SIG-M5 (cell line): ENCODE results near the gene TTC34.
"Not testable (repeated sequence)": the region's sequence is repeated elsewhere in the genome, so short reads cannot be mapped to it uniquely, and the experiment has no call there.

Source experiments
- DNase-seq: peaks from one replicate; lab custom pipeline; 2025; lab: John Stamatoyannopoulos, UW

Gene TTC34

DNA sequence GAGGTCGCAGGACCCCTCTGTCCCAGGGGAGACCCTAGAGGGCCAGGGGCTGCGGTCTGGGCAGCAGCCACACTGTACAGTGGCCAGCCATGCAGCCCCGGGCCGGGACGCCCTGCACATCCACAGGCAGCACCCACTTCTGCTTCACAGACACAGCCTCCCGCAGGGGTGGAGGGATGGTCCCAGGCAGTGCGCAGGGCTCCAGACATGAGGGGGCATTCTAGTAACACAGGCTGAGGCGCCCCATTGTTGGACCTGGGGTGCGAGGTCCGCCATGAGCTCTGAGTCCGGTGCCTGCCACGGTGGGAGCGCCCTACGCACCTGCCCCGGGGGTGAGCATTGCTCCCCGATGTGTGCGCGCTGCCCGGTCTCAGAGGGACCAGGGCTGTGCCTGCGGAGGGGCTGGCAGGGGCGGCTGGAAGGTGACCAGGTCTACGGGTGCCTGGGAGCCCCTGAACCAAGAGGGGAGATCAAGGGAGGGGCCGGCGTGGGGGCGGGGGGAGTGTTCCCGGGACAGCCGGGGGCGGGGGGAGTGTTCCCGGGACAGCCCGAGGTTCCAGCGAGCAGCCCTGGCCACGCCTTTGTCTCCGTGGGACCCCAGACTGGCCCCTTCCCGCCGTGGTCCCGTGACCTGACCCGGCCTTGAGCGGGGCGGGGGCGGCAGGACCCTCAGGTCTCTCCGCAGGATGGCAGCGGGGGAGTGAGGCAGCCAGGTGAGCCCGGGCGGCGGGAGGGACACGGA, 173.1 kb downstream of the TTC34 start:
- DNase-seq = no peak

DNA sequence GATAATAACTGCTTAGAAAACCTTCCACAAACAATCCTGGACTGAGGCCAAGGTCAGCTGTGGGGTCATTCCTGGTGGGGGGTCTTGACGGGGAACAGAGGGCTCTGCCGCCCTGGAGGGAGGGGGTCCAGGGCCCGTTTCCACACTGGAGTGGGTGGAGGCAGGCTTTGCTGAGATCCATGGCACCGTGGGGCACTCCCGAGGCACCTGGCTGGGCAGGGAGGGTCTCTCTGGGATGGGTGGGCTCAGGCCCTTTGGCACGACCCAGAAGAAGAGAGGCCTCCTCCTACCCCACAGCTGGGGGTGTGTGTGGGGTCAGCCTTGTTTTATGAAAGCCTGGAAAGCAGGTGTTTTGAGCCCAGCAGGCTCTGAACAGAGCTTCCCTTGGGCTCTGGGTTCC, 173.7 kb downstream of the TTC34 start:
- no peak for DNase-seq

DNA sequence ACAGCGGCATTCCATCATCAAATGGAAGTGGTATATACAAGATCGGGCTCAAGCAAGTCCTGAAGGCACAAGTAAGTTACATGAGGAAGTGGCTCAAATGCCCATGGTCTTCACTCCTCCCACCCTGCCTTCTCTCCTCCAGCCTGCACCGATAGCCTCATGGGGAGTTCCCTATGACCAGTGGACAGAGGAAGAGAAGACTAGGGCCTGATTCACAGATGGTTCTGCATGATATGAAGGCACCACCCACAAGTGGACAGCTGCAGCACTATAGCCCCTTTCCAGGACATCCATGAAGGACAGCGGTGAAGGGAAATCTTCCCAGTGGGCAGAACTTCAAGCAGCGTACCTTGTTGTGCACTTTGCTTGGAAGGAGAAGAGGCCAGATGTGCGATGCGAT, 175.7 kb downstream of the TTC34 start:
- DNase-seq = not testable (repeated sequence)

DNA sequence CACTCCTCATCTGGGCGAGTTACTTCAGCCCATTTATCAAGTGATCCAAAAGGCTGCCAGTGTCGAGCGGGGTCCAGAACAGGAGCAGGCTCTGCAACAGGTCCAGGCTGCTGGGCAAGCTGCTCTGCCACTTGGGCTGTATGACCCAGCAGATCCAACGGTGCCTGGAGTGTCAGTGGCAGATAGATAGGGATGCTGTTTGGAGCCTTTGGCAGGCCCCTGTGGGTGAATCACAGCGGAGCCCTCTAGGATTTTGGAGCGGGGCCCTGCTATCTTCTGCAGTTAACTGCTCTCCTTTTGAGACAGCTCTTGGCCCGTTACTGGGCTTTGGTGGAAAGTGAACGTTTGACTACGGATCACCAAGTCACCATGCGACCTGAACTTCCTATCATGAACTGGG, 176.2 kb downstream of the TTC34 start:
- no peak for DNase-seq

DNA sequence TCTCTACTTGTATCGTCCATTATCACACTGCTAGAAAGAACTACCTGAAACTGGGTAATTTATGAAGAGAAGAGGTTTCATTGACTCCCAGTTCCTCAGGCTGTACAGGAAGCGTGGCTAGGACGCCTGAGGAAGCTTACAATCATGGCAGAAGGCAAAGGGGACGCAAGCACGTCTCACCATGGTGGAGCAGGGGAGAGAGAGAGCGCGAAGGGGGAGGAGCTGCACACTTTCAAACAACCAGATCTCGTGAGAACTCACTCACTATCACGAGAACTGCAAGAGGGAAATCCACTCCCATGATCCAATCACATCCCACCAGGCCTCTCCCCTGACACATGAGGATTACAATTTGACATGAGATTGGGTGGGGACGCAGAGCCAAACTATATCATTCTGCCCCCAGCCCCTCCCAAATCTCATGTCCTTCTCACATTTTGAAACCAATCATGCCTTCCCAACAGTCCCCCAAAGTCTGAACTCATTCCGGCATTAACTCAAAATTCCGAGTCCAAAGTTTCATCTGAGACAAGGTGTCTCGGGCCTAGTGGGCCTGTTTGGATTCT, 176.7 kb downstream of the TTC34 start:
- no peak for DNase-seq

DNA sequence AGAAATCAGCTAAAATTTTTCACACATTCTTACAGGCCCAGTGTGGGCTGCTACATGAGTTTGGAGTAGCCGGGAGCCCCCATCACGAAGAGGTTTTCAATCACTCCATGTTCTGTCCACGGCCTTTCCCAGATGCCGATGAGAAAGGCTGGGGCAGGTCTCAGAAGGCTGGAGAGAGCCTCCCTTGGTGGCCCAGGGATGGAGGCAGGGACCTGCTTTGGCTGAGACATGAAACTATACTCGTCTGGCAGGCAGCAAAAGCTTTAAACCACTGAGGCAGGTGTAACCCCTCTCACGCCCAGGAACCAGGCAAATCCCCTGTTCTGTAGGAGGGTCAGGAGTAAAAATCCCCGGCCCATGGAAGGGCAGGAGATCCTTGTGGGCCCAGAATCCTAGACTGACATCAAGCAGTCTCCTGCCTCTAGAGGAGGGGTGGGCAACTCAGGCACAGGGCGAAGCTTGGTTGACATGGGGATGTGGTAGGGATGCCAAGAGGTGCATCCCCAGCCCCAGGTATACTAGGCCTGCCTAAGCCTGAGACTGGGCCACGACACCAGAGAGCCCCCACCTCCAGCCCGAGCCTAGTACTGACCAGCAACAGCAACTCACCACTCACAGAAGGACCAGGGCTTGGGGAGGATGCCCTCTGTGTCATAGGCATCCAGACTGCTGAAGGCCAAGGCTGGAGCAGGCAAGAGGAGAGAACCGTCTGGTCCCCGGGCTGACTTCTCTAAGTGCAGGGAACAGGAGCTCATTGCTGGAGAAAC, 177.7 kb downstream of the TTC34 start:
- DNase-seq = no peak

DNA sequence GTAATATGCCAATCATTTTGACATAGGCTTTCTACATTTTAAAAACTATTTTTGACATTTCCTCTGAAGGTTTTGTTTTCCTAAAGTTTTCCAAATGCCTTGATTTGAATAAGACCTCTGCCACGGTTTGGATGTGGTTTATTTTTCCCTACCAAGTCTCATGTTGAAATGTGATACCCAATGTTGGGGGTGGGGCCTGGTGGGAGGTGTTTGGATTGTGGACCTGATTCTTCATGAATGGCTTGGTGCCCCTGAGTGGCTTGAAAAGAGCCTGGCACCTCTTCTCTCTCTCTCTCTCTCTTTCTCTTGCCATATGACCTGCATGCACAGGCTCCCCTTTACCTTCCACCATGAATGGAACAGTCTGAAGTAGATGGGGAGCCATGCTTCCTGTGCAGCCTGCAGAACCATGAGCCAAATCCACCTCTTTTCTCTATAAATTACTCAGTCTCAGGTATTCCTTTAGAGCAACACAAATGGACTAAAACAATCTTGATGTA, 183.5 kb downstream of the TTC34 start:
- no peak for DNase-seq

DNA sequence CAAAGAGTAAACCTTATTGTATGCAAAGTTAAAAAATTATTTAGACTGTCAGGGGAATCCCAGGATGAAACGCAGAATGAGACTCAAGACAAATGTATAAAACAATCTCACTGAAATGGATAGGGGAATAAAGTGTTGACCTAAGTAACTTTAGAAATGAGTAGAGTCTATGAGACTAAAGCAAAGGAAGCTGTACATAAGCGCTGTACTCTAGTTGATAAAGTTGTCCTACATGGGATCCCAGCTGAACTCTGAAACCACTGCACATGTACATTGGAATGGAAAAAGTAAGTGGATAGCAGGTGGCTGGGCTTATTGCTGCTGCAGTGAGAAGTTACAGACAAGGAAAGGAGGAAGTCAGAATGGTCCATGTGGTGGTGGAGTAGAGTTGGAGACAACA, 187.3 kb downstream of the TTC34 start:
- DNase-seq = no peak

DNA sequence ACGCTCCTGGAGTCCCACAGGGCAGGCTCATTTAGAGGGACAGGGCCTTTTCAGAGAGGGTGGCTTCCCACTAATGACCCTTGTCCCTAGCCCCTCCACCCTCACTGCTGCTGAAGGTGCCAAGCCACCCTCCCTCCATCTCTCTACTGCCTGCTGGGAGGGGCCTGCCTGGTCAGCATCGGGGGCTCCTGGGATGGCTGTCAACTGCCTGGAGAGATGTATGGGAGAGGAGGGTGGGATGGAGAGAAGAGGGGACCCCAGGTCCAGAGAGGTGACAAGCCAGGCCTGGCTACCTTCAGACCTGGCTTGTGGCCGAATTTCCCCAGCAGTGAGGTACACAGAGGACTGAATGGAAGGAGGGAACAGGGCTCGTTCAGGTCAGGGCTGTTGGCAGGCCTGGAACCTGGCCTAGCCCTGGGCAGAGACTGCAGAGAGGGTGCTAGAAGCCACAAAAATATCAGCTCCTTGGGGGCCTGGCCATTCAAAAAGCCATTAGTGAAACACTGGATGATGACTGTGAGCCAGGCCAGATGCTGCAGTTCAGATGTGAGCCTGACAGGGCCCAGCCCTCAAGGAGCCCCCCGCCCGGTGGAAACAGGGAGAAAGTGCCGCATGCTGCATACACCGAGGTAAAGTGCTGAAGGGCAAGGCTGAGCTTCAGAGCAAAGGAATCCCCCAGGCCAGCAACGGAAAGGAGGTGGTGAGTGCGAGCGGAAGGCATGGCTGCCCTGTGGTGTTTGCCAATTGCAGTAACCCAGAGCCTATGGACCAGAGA, 188.7 kb downstream of the TTC34 start:
- DNase-seq = no peak

DNA sequence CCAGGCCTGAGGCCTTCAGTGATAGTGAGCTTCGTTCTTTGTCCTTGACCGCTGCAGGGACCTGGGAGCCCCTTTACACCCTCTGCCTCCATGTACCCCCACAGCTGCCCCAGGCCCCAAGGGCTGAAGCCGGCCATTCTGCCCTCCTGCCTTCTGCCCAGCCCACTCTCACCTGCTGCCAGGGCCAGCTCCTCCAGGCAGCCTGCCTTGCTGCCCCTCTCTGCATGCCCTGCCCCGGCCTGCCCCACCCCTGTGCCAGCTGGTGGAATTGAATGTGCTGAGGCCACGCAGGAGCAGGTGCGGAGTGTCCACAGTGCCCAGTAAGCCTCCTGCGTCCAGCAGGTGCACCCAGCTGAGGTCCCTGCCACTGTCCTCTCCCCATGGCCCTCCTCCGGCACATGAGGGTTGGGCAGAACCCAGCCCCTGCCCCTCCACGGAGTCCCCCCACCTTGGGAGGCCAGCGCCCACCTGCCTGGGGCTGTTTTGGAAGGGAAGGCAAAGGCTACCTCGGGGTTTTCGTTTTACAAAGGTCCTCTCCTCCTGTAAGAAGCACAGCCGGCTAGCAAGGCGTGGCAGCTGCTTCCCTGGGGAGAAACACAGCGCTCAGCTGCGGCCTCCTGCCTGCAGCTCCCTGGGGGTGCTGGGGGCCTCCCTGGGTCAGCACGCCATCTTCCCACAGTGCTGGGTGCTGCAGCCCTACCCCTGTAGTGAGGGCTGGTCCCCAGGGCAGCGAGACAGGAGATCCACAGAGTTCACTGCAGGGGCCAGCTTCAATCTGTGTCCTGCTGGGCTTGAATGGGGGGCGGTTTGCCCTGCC, 189.7 kb downstream of the TTC34 start:
- DNase-seq = no peak

DNA sequence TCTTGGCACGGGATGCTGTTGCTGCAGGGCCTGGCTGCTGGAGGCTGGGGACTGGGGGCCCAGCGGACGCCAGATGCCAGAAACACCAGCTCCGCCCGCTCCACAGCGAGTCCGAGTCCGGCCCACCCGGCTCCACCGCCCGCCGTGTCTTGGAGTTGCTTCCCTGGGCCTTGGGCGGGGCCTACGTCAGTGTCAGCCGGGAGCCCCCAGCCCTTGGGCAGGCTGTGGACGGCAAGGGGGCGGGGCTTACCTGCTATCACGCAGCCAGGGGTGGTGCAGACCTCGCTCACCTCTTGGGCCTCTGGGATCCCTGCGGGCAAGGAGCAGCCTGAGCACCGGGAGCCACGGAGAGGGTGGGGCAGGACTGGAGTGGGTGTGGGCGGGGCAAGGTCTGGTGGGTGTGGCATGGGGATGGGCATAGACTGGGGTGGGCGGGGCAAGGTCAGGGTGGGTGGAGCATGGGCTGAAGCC, 190.4 kb downstream of the TTC34 start:
- no peak for DNase-seq

DNA sequence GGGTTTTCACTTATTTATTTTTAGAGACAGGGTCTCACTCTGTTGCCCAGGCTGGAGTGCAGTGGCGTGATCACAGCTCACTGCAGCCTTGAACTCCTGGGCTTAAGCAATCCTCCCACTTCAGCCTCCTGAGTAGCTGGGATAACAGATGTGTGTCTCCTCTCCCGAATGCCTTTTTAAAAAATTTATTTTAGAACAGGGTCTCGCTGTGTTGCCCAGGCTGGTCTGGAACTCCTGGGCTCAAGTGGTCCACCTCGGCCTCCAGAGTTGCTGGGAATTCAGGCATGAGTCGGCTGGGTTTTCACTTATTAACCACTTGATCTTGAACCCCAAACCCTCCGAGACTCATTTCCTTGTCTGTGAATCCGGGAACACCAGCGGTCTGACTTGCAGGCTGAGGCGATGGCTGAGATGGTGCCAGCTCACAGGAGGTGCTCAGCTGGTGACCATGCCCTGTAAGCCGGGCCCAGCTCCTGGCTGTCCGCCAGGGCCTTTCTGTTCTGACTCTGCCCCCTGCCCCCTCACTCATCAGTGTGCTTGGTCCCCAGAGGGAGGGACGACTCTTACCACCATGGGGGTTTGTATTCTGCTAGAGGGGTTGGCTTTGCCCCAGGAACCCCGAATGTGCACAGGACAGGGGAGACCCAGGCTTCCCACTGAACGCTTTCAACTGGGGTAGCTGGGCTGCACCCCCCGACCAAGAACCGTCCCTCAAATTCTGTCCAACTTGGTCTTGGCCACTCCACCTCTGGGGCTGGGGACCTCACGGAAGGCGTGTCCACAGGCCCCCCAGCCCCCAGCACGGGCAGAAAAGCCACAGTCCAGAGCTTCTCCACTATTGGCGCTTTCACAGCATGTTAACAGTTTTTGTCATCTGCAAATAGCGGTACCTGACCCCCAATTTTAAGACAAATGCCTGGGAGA, 191.2 kb downstream of the TTC34 start:
- no peak for DNase-seq

DNA sequence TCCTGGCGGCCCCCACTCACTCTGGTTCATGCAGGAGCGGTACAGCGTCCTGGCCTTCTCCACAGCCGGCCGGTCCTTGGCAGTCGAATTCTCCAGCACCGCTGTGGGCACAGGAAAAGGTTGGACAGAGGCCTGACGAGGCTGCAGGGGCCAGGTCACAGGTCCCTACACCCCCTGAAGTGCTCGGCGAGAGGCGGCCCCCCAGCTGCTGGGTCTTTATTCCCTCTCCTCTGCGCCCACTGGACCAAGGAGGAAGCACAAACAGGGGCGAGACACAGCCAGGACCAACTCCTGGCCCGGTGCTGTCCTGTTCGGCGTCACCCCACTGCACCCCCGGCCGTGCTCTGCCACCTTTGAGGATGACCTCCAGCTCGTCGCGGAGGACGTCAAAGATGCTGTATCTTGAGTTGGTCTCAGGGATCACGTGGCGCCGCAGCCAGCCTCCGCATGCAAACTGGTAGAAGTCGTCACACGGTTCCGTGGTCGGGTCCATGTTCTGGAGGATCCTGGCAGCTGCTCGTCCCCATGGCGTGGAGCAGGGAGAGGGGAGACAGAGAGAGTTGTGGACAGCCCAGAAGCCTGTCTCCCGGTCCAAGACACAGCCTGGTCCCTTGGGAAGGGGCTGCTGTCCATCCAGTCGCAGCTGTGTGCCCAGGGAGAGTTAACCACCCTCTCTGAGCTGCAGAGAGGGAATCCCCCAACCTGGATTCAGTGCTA, 192.0 kb downstream of the TTC34 start:
- no peak for DNase-seq

DNA sequence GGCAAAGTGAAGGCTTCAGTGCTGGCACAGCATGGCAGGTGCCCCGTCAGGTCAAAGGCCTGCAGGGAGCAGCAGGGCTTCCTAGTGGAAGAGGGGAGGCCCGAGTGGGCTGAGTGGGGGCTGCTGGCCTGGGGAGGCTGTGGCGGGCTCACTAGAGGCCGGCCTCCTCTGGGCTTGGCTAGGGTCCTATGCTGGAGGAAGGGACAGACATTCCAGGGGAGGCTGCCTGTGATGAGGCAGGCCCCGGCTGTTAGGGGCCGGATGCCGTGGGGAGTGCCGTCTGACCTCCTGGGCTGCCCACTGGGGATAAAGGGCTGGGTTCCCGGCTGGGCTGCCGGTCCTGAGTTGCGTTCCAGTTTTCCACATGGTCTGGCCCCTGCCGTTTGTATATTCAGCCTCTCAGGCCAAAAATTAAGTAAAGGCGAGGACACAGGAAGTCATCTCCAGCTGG, 193.8 kb downstream of the TTC34 start:
- DNase-seq = no peak

DNA sequence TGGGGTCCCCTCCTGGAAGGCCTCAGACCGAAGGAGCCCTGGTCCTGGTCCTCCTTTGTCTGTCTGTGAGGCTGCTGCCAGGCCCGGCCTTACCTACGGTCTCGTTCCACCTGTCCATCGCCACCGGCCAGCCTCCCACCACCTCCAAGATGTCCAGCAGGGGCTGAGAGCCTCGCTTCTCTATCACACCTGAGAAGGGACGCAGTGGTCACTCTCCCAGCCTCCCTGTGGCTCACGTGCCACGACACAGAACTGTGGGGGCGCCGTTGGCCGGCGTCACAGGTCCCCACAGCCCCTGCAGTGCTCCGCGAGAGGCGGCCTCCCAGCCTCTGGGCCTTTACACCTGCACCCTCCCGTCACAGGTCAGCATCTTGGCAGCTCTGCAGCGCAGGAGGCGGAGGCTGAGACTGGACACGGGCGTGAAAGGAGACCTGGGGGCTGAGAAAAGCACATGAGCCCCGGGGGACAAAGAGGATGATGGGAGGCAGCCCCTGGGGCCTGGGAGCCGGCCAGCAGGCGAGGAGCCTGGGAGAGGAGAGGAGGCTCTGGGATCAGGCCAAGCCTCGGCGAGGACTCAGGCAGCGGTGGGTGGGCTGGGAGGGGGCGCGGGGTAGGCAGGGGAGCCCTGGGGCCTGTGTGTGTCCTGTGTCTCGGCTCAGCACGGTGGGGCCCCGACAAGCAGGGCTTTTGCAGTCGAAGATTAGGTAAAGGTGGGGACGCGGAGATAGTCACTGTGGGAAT, 194.4 kb downstream of the TTC34 start:
- DNase-seq = no peak

DNA sequence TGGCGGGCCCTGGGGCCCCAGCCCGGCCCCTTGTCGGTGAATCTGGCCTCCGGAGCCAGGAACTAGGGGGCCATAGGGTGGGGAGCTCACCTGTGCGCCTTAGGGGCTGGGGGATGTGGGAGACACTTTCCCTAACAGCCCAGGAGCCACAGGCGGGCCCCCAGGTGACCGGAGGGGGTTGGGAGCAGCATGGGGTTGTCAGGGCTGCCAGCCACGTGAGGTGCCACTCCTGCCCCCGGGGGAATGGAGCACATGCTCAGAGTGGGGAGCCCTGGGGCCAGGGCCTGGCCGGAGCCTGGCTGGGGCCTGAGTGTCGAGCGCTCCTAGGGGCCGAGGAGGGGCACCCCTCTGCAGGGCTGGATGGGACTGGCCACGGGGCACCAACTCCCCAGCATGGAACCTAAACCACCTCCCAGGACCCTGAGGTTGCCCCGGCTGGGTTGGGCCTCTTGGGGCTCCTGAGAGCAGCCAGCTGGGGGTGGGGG, 195.1 kb downstream of the TTC34 start:
- no peak for DNase-seq

DNA sequence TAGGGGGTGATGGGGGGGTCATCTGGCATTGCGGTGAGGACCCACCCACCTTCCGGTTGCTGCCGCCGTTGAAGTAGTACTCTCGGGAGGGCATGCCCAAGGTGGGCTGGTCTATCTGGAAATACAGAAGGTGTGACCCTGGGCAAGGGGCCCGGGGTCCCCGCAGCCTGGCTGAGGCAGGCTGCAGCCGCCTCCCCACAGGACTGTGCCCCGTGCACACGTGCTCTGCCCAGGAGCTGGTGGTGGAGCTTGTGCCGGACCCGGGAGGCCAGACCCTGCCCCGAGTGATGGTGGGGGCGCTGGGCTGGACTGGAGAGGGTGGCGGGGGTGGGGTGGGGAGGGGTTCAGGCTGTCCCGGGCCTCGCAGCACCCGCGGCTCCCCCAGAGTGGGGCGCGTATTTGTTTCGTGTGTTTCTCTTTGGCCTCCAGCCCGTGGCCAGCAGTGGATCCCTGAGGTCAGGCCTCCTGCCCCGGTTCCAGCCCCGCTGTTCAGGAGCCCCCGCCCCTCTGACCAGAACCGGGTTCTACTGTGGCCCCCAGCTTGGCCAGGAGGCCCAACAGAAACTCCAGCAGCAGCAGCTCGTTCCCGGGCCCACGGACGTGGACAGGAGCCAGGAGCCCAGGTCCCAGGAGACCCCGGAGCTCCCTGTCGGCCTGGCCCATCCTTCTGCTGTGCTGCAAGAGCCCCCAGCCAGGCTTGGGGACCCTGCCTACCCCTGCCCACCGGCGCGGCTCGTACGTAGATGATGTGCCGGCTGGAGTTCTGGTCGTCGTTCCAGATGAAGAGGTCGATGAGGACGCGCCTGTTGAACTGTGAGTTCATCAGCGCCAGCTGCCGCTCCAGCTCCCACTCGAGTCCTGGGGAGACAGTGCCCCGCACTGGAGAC, 195.7 kb downstream of the TTC34 start:
- DNase-seq = no peak
